ENCODE data around the gene TMUB1.
A peak's percentile ranks its signal among the peaks of the same experiment; 100 is the strongest.

TMUB1 gene

DNA sequence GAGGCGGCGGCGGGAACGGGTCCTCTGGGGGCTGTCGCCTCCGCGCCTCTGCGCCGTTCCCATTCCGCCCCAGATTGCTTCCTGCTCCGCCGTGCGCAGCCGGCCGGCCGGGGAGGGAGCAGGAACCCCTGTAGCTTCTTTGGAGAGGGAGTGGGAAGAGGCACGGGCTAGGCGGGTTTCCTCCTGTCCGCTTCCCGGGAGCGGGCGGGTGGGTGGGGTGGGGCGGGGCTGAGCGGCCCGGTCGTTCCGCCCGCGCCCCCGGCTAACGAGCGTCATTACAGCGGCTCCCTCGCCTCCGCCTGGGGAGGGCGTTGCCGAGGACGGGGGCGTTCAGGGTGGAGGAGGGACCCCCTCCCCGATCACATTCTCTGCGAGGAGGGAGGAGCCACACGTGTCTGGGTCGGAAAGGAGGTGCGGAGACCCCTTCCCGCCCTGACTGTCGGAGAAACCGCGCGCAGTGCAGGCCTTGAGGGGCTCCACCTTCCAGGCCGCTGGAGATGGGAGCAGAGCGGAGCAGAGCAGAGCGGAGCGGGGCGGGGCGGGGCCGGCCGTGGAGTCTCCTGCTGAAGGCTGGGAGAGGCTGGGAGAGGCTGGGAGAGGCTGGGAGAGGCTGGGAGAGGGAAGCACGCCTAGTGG lies 42.7 kb upstream of the TMUB1 start:
- TF ChIP-seq, protein P1, sequence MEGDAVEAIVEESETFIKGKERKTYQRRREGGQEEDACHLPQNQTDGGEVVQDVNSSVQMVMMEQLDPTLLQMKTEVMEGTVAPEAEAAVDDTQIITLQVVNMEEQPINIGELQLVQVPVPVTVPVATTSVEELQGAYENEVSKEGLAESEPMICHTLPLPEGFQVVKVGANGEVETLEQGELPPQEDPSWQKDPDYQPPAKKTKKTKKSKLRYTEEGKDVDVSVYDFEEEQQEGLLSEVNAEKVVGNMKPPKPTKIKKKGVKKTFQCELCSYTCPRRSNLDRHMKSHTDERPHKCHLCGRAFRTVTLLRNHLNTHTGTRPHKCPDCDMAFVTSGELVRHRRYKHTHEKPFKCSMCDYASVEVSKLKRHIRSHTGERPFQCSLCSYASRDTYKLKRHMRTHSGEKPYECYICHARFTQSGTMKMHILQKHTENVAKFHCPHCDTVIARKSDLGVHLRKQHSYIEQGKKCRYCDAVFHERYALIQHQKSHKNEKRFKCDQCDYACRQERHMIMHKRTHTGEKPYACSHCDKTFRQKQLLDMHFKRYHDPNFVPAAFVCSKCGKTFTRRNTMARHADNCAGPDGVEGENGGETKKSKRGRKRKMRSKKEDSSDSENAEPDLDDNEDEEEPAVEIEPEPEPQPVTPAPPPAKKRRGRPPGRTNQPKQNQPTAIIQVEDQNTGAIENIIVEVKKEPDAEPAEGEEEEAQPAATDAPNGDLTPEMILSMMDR (IDR thresholded peaks at IDR 0.05; ENCODE audit: unreplicated experiment in 3 of 3) = no peak
- peak overlapping the region; percentile 60 to 80 (median 71) for H3K4me3 Mint-ChIP-seq
- peaks cover 47% of the 10 kb centered on the region for H3K36me3 Mint-ChIP-seq (ENCODE audit: low read depth)
- peaks cover 31% of the 10 kb centered on the region for H3K4me1 Mint-ChIP-seq
- H3K27ac Mint-ChIP-seq = no peak overlapping the region
- peaks cover 14% of the 10 kb centered on the region for H3K27me3 Mint-ChIP-seq (ENCODE audit: low read depth)
- no peaks in the 10 kb centered on the region for H3K9me3 Mint-ChIP-seq

DNA sequence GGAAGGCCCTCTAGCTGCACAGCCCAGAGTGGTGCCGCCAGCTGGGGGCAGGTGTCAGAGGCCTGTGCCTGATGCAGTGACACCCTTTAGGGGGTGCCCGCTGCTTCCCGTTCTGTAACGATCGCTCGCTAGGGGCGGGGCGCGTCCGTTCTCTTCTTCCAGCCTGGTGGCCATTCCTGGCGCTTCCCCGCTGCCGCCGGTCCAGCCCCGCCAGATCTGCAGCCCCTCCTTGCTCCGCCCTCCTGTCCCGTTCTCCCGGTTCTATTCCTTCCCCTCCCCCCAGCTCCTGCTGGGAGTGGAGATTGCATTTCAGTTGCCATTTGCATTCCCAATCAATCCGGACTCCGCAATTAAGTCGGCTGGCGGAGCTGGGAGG lies 42.2 kb upstream of the TMUB1 start:
- H3K9me3 Mint-ChIP-seq = no peaks in the 10 kb centered on the region
- TF ChIP-seq, protein P1 (IDR thresholded peaks at IDR 0.05; ENCODE audit: unreplicated experiment in 3 of 3) = peak in 1 of 3 experiments; percentile 19
- peaks cover 28% of the 10 kb centered on the region for H3K4me1 Mint-ChIP-seq
- peaks cover 49% of the 10 kb centered on the region for H3K36me3 Mint-ChIP-seq (ENCODE audit: low read depth)
- H3K4me3 Mint-ChIP-seq = peak overlapping the region; percentile 60 to 80 (median 71)
- H3K27me3 Mint-ChIP-seq (ENCODE audit: low read depth) = peaks cover 14% of the 10 kb centered on the region
- H3K27ac Mint-ChIP-seq = no peak overlapping the region

DNA sequence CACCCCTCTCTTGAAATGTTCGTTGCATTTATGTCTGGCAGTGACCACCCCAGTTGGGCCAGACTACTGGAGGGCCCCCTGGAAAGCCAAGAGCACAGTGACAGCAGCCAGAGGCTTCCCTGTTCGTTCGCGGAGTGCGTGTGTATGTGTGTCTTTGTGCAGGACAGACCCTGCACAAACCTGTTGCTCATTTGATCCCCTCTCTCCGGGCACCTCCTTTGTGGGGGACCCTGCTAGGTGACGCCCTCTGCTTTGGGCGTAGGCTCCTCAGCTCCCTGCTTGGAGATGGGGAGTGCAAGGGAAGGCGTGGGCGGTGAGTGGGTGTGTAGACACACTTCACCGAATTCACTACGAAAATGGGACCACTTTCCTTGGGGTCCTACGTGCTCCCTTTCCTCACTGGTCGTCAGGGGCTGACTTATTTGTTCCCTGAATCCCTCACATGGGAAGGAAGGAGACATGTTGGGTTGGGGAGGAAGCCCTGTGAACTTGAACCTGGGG lies 41.7 kb upstream of the TMUB1 start:
- TF ChIP-seq, protein P1 (IDR thresholded peaks at IDR 0.05; ENCODE audit: unreplicated experiment in 3 of 3) = no peak
- Mint-ChIP-seq H3K27me3 (ENCODE audit: low read depth) (peaks cover 14% of the 10 kb centered on the region), H3K27ac (no peak overlapping the region), H3K36me3 (ENCODE audit: low read depth) (peaks cover 50% of the 10 kb centered on the region), H3K9me3 (no peaks in the 10 kb centered on the region), H3K4me3 (peak overlapping the region; percentile 30 to 80 (median 71)), H3K4me1 (peaks cover 24% of the 10 kb centered on the region)

DNA sequence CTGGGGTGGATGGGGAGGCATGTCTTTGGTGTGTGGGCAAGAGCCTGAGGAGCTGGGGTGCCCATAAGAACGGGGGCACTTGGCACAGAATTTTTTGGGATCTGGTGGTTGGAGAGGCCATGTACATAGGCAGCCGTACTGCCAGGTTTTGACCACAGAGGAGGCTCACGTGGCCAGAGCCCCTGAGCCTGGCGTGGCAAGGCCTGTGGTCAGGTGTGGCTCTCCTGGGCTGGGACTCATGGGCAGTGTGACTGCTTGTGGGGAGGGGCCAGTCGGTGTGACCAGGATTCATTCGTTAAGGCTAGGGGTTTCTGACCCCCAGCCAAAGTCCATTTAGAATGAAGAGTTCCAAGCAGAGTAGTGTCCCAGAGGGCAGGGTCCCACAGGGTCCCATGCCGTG lies 41.2 kb upstream of the TMUB1 start:
- TF ChIP-seq, protein P1 (IDR thresholded peaks at IDR 0.05; ENCODE audit: unreplicated experiment in 3 of 3) = no peak
- peak overlapping the region; percentile 30 to 80 (median 40) for H3K4me3 Mint-ChIP-seq
- peaks cover 24% of the 10 kb centered on the region for H3K4me1 Mint-ChIP-seq
- no peak overlapping the region for H3K27ac Mint-ChIP-seq
- peaks cover 52% of the 10 kb centered on the region for H3K36me3 Mint-ChIP-seq (ENCODE audit: low read depth)
- H3K27me3 Mint-ChIP-seq (ENCODE audit: low read depth) = peaks cover 15% of the 10 kb centered on the region
- no peaks in the 10 kb centered on the region for H3K9me3 Mint-ChIP-seq

- Mint-ChIP-seq H3K4me3 (peak overlapping the region; percentile 55 to 67 (median 59)), H3K4me1 (peaks cover 29% of the 10 kb centered on the region), H3K27ac (no peak overlapping the region), H3K27me3 (ENCODE audit: low read depth) (peaks cover 18% of the 10 kb centered on the region), H3K36me3 (ENCODE audit: low read depth) (peaks cover 57% of the 10 kb centered on the region), H3K9me3 (no peaks in the 10 kb centered on the region)
- TF ChIP-seq, protein P1 (IDR thresholded peaks at IDR 0.05; ENCODE audit: unreplicated experiment in 3 of 3) = peak; percentile 96 to 99 (median 97)
Measured at GRCh38 chr7:151123822-151124464, 40.6 kb upstream of the TMUB1 start.

Measured in nephron (organoid).